ENCODE results near the gene OR6C6.
"Not testable (repeated sequence)": the region's sequence is repeated elsewhere in the genome, so short reads cannot be mapped to it uniquely, and the experiment has no call there.

OR6C6 gene

DNA sequence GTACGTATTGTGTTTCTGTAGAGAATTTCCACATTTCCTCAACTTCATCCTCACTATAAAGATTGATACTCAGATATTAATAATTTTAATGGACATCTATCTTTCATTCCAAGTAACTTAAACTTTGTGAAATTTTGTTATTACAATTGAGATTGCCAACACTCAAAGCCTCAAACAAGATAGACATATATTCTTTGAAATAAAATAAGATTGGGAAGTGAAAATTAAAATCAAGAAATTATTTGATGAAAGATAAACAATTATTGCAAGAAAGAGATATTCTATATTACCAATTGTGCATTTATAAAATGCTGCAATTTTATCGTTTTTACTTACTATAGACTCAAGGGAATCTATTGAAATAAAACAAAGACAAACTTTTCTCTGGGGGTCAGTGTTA lies at the start of gene OR6C6:
Gene OR6C6, minus strand, starts transcription at position 101 of the 400 bp plus-strand sequence. CDS start 1,337 bp downstream, outside the sequence.
- DNase-seq: no peak

DNA sequence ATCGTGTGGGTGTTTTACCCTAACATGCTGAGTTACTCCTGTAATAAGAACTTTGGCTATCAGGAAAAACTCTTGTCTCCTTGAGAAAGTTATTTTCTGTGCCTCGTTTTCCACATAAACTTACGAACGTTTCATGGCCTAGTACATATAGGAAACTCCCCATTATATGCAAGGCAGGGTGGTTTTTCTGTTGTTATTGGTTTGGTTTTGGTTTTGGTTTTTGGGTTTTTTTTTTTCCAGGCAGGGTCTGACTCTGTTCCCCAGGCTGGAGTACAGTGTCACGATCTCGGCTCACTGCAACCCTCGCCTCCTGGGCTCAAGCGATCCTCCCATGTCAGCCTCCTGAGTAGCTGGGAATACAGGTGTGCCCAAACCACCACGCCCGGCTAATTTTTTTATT lies 39.6 kb upstream of the OR6C6 start:
- no peak for DNase-seq

DNA sequence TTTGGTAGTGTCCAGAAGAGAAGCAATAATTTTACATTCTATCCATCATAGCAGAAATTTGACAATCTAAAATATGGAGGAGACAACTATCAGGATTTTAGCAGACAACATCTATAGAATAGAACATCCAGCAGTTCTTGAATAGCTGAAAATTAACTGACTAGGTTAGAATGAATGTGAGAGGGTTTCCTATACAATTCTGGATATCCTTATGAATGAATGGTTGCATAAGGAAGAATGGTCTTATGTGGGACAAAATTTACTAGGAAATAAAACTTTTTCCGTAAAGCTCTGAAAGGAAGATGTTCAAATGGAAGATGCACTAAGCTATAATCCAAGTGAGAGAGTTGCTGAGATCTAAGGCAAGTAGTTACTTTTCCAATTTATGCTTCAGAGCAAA lies 34.1 kb upstream of the OR6C6 start, which contains the start of gene OR6C3:
Gene OR6C3, plus strand, starts transcription at position 301 of the 400 bp plus-strand sequence. CDS start 955 bp downstream, outside the sequence.
- no peak for DNase-seq

DNA sequence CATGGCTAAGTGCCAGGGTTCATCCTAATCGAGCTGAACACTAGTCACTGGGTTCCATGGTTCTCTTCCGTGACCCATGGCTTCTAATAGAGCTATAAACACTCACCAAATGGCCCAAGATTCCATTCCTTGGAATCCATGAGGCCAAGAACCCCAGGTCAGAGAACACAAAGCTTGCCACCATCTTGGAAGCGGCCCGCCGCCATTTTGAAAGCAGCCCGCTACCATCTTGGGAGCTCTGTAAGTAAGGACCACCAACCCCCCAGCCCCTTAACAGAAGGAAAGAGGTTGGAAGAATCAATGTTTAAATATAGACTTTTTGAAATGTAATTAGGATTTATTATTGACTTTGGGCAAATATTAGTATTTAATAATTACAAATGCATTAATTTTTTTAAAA lies 29.4 kb upstream of the OR6C6 start:
- DNase-seq: not testable (repeated sequence)

DNA sequence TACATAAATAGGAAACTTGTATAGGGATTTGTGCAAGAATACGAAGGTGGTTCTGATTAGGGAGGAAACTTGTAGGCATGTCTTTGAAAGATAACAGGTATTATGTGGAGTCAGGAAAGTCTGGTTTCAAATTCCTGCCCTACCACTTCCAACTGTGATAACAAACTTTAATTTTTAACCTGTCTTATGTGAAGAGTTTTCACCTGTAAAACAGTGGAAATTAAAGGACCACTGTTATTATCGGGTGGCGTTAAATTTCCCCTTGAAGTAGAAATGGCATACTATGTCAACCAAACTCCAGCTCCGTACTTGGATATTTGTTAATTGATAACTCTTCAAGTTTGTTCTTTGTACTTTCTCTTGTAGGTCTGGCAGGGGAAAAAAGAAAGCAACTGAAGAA lies 23.8 kb upstream of the OR6C6 start:
- no peak for DNase-seq

DNA sequence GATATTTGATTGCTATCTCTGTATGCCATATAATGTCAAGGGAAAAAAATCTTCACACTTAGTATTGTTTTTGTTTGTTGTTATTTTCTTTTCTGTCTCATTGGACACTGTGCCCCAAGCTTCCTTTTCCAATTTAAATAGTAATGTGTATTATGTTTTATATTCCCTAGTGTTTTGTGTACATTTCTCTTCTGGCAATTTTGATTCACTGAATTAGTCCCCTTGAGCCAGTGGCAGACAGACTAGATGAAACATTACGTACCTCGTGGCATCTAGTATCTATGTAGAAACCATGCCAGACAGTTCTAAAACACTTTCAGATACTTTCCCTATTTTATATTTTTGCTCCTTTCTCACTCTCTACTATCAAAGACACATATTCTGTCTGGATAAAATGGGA lies 17.7 kb upstream of the OR6C6 start, which contains the start of gene OR6C1:
Gene OR6C1, plus strand, starts transcription at position 301 of the 400 bp plus-strand sequence. CDS start 6,257 bp downstream, outside the sequence.
- DNase-seq: no peak

DNA sequence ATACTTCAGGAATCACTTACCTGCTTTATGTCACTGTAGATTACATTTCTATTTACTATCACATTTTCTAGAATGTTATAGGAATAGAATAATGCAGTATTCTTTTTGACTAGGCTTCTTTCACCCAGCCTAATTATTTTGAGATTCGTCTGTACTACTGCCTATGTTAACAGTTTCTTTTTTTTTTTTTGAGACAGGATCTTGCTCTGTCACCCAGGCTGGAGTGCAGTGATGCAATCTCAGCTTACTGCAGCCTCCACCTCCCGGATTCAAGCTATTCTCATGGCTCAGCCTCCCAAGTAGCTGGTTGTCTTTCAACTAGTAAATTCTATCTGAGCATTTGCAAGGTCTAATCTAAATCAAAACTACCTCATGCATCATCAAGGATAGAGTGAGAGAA lies 6.4 kb downstream of the OR6C6 start:
- no peak for DNase-seq

DNA sequence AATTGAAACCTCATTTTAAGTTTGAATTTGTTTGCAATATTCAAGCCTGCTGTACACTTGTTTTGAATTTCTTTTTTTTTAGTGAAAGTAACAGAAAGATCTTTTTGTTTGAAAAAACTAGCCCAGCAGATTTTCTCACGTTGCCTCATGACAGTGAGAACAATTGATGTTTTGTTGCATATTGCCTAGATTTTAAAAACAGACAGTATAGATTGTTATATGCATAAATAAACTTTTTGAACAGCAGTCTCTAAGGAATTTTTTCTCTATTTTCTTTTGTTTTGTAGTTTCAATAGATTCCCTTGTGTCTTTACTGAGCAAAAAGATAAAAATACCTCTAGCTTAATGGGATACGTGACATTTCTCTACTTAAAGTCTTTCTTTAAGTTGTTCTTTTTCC lies 15.4 kb downstream of the OR6C6 start:
- no peak for DNase-seq

DNA sequence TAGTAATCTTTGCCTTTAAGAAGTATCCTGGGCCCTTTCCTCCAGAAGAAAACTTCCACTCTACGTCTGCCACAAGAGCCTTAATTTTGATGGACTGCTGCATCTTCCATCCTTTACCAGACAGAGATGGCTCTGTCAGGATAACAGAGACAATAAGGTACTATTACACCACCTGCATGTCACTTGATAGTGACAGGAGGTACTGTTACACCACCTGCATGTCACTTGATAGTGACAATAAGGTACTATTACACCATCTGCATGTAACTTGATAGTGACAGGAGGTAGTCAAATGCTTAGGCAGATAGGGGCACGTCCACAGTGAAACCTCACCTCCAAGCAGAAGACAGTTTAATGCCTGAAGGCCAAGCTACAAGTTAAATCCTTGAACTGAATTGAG lies 38.1 kb downstream of the OR6C6 start:
- no peak for DNase-seq

DNA sequence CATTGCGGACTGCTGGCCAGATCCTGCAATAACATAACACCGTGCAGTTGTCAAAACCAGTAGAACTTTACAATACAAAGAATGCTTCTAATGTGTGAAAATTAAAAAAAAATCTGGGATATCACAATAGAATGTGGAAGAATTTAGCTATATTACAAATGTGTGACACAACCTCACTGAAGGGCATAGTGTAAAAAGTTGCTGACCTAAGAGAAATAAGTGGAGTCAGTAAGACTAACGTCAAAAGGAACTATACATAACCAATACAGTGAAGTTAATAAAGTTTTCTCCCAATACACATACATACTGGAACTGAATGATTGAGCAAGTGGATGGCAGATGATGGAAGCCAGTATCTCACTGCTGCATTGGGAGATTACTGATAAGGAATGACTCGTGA lies 39.5 kb downstream of the OR6C6 start:
- DNase-seq: no peak

DNA sequence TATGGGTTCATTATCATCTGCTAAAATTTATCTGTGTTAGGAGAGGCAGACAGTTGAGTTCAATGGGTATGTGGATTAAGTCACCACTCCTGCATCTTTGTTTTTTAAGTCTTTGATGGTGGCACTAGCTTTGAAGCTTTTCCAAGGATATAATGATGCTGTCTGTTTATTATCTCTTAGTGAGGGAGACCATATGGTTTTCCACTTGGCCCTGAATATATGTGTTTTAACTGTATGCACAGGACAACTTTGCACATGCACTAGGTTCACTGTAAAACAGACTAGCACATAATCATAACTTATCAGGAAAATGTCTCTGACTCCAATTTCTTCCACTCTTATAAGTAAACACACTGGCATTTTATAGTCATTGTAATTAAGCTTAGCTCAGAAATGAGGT lies 43.1 kb downstream of the OR6C6 start:
- no peak for DNase-seq

DNA sequence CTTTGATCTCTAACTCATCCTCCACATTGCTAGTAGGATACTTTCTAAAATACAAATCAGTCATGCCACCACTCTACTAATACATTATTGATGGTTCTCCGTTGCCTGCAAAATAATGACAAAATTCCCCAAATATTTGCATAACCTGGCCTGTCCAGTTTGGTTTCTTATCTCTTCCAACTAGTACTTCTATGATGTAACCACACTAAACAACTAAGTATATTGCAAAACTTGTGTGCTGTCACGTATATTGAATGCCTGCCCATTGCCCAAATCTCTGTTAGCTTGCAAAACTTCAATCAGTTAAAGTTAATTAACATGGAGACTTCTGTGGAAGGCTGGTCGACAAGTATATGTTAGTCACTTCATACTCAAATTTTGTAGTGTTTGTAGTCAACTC lies 45.4 kb downstream of the OR6C6 start:
- no peak for DNase-seq

DNA sequence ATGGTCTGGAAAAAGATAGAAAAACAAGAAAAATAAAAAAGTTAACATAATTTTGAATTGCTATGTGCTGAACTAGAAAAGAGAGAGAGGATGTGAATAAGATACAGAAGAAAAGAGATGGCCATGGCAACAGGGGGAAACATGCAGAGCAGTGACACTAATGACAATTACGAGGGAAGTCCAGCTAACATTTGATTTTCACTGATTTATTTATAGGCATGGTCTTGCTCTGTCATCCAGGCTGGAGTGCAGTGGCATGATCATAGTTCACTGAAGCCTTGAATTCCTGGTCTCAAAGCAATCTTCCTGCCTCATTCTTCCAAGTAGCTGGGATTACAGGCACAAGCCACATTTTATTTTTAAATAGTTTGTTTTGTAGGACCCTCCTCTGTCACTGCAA lies 50.2 kb downstream of the OR6C6 start:
- DNase-seq: no peak

DNA sequence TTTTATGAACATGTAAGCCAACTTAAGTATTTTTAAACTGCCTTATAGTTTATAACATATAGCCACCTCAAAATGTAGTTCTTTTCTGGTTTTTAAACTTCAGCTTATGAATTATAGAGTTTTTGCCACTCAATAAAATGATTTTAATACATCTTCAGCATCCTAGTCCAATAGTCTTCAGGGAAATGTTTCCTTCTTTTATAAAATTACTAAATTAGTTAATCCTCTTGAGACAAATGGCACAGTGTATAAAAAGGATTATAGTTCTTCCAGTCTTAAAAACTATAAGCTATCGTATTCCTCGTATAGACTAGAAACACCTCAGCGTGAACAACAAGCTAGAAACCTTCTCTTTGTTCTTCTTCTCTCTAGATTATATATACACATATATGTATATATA lies 52.1 kb downstream of the OR6C6 start, which contains the start of gene OR6C74:
Gene OR6C74, plus strand, starts transcription at position 301 of the 400 bp plus-strand sequence. CDS start 2,679 bp downstream, outside the sequence.
- no peak for DNase-seq
